ENCODE data around the gene NEURL1B.
"Not testable (repeated sequence)": the region's sequence is repeated elsewhere in the genome, so short reads cannot be mapped to it uniquely, and the experiment has no call there.

NEURL1B gene

DNA sequence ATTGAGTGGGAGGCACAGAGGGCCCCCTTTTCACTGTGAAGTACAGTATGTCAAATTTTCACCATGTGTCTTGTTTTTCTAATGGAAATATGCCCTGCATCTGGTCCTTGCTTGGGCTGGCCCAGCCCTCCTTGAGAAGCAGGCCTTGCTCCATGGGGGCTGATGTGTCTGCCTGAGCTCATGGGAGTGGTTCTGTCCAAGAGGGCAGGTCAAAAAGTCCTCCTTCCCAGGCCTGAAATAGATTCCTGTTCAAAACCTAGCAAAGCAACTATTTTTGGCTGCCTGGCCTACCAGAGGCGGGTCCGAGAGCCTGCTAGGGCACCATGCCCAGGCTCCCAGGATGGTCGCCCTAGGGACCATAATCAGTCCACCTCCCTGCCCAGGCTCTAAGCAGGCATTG is 40.5 kb upstream of the NEURL1B start (continued):
- TF ChIP-seq KLF1 (tag by site-specific recombination; IDR thresholded peaks at IDR 0.05) (no peak), ZBTB20 (tag by site-specific recombination; IDR thresholded peaks at IDR 0.05) (no peak), ZNF558 (tag by site-specific recombination; IDR thresholded peaks at IDR 0.05) (no peak), AEBP2 (tag by site-specific recombination; IDR thresholded peaks at IDR 0.05; ENCODE audit: borderline replicate concordance) (no peak), ZNF140 (tag by site-specific recombination; IDR thresholded peaks at IDR 0.05) (no peak), ZNF843 (tag by site-specific recombination; IDR thresholded peaks at IDR 0.05) (no peak), ZNF501 (tag by site-specific recombination; IDR thresholded peaks at IDR 0.05) (no peak), MZF1 (tag by site-specific recombination; IDR thresholded peaks at IDR 0.05; ENCODE audit: borderline replicate concordance) (no peak), ZNF433 (tag by site-specific recombination; IDR thresholded peaks at IDR 0.05; ENCODE audit: low read depth) (no peak), ZNF221 (tag by site-specific recombination; IDR thresholded peaks at IDR 0.05; ENCODE audit: borderline replicate concordance) (no peak)
- TF ChIP-seq, protein P1, sequence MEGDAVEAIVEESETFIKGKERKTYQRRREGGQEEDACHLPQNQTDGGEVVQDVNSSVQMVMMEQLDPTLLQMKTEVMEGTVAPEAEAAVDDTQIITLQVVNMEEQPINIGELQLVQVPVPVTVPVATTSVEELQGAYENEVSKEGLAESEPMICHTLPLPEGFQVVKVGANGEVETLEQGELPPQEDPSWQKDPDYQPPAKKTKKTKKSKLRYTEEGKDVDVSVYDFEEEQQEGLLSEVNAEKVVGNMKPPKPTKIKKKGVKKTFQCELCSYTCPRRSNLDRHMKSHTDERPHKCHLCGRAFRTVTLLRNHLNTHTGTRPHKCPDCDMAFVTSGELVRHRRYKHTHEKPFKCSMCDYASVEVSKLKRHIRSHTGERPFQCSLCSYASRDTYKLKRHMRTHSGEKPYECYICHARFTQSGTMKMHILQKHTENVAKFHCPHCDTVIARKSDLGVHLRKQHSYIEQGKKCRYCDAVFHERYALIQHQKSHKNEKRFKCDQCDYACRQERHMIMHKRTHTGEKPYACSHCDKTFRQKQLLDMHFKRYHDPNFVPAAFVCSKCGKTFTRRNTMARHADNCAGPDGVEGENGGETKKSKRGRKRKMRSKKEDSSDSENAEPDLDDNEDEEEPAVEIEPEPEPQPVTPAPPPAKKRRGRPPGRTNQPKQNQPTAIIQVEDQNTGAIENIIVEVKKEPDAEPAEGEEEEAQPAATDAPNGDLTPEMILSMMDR (tag by site-specific recombination; IDR thresholded peaks at IDR 0.05), result no peak

GRCh38 chr5:172601576-172601975 is 39.5 kb upstream of the NEURL1B start:
- H3K4me3 ChIP-seq (ENCODE audit: low read depth, low read length); H3K9me3 ChIP-seq (ENCODE audit: control insufficient read depth, insufficient read depth, low read depth, low read length); H3K4me1 ChIP-seq (ENCODE audit: control insufficient read depth, insufficient read depth, low read length); H3K36me3 ChIP-seq (ENCODE audit: control insufficient read depth in 2 of 2, insufficient read depth in 1 of 2, low read length in 2 of 2); POLR2A ChIA-PET; CTCF ChIA-PET; H3K27ac ChIP-seq (ENCODE audit: extremely low read depth, low read depth, low read length): not testable (repeated sequence)

DNA sequence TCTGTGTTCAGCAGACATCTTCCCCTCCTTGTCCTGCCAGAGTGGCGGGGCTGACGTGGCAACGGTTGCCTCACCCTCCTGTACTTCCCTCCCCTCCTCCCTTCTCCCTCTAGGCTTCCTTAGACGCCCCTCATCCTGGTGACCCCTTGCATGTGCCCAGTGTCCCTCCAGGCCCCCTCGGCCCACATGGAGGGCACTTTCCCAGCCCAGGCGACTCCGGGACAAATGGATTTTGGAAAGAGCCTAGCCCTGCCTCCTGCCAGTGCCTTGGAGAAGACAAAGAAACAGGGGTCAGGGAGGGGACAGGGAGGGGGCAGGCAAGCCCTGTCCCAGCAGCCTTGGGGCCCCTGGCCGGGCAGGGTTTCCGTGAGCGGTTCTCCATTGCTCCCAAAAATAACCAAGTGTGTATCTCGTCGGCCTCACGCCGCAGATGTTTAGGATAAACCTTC is 38.3 kb upstream of the NEURL1B start:
- TF ChIP-seq IKZF3 (tag by site-specific recombination; IDR thresholded peaks at IDR 0.05) (no peak), ZNF23 (tag by site-specific recombination; IDR thresholded peaks at IDR 0.05; ENCODE audit: borderline replicate concordance) (no peak), ZFP37 (tag by site-specific recombination; IDR thresholded peaks at IDR 0.05) (no peak), ZNF626 (tag by site-specific recombination; IDR thresholded peaks at IDR 0.05) (no peak), ZNF221 (tag by site-specific recombination; IDR thresholded peaks at IDR 0.05; ENCODE audit: borderline replicate concordance) (no peak), PBX3 (CRISPR knock-in tag; IDR thresholded peaks at IDR 0.05) (no peak), ZNF274 (IDR thresholded peaks at IDR 0.05; ENCODE audit: low read length) (no peak), ZNF274 (tag by site-specific recombination; IDR thresholded peaks at IDR 0.05; ENCODE audit: borderline replicate concordance) (no peak), ZNF2 (tag by site-specific recombination; IDR thresholded peaks at IDR 0.05) (no peak)
- H3K27ac ChIP-seq (ENCODE audit: extremely low read depth, low read depth, low read length), result no peak overlapping the region
- H3K36me3 ChIP-seq (ENCODE audit: control insufficient read depth in 2 of 2, insufficient read depth in 1 of 2, low read length in 2 of 2), result no peaks in the 10 kb centered on the region
- CTCF ChIA-PET, result no interaction called here
- no peaks in the 10 kb centered on the region for H3K4me1 ChIP-seq (ENCODE audit: control insufficient read depth, insufficient read depth, low read length)
- H3K4me3 ChIP-seq (ENCODE audit: low read depth, low read length), result no peak overlapping the region
- no peaks in the 10 kb centered on the region for H3K9me3 ChIP-seq (ENCODE audit: control insufficient read depth, insufficient read depth, low read depth, low read length)
- POLR2A ChIA-PET, result no interaction called here
